GM19397 (cell line): ENCODE results near the gene ADPRH.
"Not testable (repeated sequence)": the region's sequence is repeated elsewhere in the genome, so short reads cannot be mapped to it uniquely, and the experiment has no call there.

Experiments used
- ATAC-seq: cut with Tn5 transposase; IDR thresholded peaks from one replicate; pipeline ENCODE4 v1.9.1; 2021; ENCODE audit warnings: mild to moderate bottlenecking, moderate library complexity; ENCODE audit not compliant: unreplicated experiment

ADPRH gene

DNA sequence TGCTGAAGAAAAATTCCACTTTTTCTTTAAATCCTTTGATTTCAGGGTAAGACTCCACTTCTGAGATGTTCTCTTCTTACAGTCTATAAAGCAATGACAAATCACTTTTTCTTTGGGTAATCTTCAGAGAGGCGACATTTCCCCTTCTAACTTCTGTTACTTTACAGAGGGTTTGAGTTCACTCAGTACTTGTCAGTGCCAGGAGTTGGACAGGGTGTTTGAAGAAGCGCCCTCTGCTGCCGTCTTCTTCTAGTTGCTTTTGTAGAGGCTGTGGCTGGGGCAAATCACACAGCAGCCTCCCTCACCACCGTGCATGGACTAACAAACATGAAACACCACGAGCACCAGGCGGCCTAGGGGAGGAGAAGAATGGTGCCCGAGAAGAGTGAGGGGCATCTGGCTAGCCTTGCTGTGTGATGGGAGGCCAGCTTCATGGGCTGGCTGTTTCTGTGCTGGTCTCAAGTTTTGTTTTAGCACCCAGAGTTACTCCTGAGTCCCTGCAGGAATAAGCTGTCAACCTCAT is 19.8 kb upstream of the ADPRH start, which contains the start of gene CD80:
Gene CD80, minus strand, starts transcription at position 174 of the 523 bp plus-strand sequence. CDS start 1,886 bp downstream, outside the sequence.
- peak; percentile 54 for ATAC-seq

- no peak for ATAC-seq
Measured at GRCh38 chr3:119560160-119560559, 19.1 kb upstream of the ADPRH start.

GRCh38 chr3:119562307-119562961 is 16.9 kb upstream of the ADPRH start:
- peak; percentile 74 for ATAC-seq

GRCh38 chr3:119563334-119563733 is 16.0 kb upstream of the ADPRH start:
- ATAC-seq = not testable (repeated sequence)

DNA sequence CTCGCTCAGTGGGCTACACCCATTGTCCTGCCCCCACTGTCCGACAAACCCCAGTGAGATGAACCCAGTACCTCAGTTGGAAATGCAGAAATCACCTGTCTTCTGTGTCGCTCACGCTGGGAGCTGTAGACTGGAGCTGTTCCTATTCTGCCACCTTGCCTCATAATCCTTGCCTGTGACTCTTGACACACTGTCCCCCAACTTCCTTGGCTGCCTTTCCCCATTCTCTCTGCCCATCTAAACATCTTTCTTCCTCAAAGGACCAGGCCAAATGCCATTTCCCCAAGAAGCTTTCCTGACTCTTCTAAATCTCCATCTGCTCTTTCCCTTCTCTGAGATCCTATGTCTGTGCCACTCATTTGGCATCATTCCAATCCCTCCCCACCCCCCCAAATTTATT is 10.1 kb upstream of the ADPRH start:
- no peak for ATAC-seq

DNA sequence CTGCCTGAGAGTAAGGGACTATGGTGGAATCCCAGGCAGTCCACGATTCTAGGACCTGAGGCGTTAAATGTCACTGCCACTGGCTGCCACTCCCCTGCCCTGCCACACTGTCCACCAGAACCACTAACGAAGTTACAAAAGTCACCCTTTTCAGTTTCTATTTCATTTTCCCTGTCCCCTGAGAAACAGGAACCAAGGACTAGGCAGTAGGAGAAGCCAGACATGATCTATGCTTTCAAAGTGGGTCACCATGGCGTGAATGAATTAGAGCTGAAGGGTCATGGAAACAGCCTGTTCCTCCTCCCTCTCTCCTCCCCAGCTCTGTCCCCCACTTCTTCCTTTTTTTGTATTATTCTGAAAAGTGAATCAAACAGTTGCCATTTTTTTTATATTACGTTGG is 9.1 kb upstream of the ADPRH start:
- ATAC-seq = no peak

- no peak for ATAC-seq
Measured at GRCh38 chr3:119571230-119571629, 8.1 kb upstream of the ADPRH start.

GRCh38 chr3:119571688-119572087 is 7.6 kb upstream of the ADPRH start:
- no peak for ATAC-seq

DNA sequence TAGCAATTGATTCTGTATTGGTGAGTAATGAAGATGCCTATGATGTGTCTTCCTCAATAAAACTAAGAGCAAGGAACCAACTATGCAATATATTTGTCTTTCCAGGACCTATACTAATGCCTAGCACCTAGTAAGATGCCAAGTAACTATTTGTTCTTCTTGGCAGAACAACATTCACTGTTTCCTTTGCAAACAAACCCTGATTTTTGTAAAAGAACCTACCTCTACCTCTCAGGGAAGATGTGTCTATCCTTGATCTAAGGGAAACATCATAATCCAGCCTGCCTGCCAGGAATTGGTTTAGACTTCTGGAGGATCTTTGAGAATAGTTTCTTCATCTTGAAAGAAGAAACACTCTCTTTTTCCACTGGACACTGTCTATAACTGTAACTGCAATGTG is 3.8 kb upstream of the ADPRH start:
- no peak for ATAC-seq

DNA sequence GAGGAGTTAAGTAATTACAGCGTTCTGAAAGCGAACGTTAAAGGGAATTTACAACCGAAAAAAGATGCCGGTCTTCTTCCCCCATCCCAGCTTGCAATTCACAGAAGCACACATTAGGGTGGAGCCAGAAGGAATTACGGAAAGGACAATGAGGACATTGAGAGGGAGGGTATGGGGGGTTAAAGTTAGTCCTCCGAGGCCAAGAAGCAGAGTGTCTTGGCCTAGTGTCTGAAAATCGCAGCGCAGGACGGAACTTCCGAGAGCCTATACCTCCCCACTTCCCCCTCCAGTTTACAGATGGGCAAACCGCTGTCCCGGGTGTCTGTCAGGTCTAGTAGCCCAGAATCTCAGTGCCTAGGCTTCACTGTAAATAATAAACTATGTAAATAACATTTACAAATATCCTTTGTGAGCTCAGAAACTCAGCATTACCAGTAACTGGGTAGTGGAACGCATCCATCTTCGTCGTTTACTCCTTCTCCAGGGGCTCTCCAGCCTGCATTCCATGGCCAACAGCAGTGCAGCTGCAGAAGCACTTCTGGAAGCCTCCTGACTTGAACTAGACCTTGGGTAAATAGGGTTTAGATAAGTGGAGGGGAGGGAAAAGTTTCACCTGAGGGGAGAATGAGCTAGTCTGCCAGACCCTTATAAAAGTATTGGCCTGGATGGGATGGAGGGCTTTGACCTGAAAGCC is 922 bp downstream of the ADPRH start:
- ATAC-seq = peak; percentile 70

GRCh38 chr3:119582178-119582577 is 2.9 kb downstream of the ADPRH start:
- no peak for ATAC-seq

GRCh38 chr3:119585208-119585607 is 5.9 kb downstream of the ADPRH start:
- ATAC-seq = no peak

- ATAC-seq = no peak
Measured at GRCh38 chr3:119585856-119586570, 6.7 kb downstream of the ADPRH start.

- no peak for ATAC-seq
Measured at GRCh38 chr3:119586733-119587172, 7.5 kb downstream of the ADPRH start.

GRCh38 chr3:119588112-119588511 is 8.8 kb downstream of the ADPRH start:
- peak; percentile 54 for ATAC-seq

GRCh38 chr3:119589102-119589773 is 9.9 kb downstream of the ADPRH start:
- no peak for ATAC-seq

DNA sequence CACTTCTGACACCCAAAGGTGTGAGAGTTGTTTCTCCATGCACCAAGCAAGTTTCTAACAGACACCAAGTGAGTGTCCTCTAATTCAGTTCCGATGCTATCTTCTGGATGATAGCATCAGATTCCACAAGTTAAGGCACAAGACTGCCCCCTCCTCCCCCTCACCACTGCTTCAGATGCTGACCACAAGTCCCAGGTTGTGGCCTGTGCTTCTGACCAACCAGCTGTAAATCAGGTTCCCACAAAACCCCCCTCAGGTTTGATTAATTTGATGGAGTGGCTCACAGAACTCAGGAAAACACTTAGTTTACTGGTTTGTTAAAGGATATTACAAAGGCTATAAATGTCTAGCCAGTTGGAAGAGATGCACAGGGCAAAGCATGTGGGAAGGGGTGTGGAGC is 11.4 kb downstream of the ADPRH start:
- no peak for ATAC-seq

DNA sequence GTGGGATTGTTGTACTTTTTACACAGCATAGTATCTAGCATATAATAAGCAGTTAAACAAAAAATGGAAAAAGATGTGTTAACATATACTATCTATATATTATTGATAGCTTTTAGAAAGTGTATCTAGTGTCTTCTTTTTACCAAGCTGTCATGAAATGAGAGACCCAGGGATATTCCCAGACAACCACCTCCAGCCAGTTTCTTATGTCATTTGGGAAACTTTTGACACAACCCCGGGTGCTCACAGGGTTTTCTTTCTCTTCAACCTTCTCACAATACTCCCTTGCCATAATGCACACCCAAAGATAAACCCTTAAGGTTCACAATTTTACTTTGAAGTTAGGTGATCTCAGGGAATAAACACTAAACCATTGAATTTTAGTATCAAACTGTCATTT is 13.6 kb downstream of the ADPRH start:
- ATAC-seq = no peak

GRCh38 chr3:119594066-119594465 is 14.8 kb downstream of the ADPRH start:
- no peak for ATAC-seq

DNA sequence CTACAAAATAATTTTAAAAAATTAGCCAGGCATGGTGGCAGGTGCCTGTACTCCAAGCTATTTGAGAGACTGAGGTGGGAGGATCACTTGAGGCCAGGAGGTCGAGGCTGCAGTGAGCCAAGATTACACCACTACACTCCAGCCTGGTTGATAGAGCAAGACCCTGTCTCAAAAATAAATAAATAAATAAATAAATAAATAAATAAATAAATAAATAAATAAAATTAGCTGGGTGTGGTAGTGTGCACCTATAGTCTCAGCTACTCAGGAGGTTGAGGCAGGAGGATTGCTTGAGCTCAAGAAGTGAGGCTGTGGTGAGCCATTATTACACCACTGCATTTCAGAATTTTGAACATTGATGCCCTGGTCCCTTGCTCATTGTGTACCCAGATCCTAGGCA is 15.6 kb downstream of the ADPRH start:
- not testable (repeated sequence) for ATAC-seq
